HG02973 (cell line): ENCODE data around the gene RXYLT1.
"Not testable (repeated sequence)": the region's sequence is repeated elsewhere in the genome, so short reads cannot be mapped to it uniquely, and the experiment has no call there.

ENCODE experiments used
- ATAC-seq: cut with Tn5 transposase; IDR thresholded peaks from one replicate; pipeline ENCODE4 v1.9.1; 2021; ENCODE audit warnings: moderate library complexity; ENCODE audit not compliant: unreplicated experiment

Gene RXYLT1

DNA sequence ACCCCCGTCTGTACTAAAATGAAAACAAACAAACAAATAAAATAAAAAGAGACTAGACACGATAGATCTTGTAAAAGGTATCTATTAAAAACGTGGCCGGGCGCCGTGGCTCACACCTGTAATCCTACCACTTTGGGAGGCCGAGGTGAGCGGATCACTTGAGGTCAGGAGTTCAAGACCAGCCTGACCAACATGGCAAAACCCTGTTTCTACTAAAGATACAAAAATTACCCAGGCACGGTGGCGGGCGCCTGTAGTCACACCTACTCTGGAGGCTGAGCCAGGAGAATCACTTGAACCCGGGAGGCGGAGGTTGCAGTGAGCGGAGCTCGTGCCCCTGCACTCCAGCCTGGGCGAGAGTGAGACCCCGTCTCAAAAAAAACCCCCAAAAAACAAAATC is 63.0 kb downstream of the RXYLT1 start:
- not testable (repeated sequence) for ATAC-seq

GRCh38 chr12:63843254-63843720 is 63.6 kb downstream of the RXYLT1 start:
- no peak for ATAC-seq

GRCh38 chr12:63843721-63844390 is 64.1 kb downstream of the RXYLT1 start:
- ATAC-seq, result peak; percentile 96

DNA sequence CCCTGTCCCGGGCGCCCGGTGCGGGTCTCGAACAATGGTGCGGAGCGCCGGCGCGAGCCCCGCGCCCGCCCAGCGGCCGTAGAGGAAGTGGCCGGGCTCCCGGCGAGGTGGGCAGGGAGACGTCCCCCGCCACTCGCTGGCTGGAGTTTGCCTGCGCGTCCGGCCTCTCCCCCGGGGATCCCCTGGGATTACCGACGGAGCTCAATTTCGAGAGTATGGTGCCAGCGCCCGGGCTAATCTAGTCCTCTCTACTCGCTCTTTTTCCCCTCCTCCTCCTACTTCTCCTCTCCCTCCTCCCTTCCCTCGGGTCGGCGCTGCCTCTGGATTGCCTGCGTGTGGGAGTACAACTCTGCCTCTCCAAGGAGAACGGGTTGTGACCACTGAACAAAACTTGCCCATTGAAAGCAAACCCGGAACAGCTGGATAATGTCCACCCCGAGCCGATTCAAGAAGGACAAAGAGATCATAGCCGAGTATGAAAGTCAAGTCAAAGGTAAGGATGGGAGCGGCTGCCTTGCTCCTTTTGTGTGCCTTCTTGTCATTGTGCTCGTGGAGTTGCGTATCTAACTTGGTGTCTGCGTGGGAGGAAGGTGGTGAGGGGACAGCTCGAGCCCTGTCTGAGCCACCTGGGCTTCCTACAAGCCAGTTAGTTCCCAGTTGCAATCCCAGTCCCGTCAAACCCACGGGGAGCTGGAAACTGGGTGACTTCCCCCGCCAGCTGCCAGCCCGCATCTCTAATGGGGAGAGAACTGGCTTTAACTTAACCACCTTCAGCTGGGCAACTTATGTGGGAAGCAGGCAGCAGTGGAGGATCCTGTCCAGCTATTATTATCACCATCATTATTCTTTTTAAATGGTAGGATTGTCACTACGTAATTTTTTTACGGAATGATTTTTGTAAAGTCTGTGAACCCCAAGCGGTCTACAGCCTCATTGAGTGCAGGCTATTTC is 65.0 kb downstream of the RXYLT1 start, which contains the start of gene SRGAP1:
TSS of gene SRGAP1 (plus strand) at position 310 of the 951 bp plus-strand sequence. CDS start at position 427, 117 bp downstream.
- peak; percentile 17 for ATAC-seq

GRCh38 chr12:63845726-63846125 is 66.0 kb downstream of the RXYLT1 start:
- ATAC-seq, result no peak

GRCh38 chr12:63846238-63846967 is 66.7 kb downstream of the RXYLT1 start:
- ATAC-seq, result no peak

DNA sequence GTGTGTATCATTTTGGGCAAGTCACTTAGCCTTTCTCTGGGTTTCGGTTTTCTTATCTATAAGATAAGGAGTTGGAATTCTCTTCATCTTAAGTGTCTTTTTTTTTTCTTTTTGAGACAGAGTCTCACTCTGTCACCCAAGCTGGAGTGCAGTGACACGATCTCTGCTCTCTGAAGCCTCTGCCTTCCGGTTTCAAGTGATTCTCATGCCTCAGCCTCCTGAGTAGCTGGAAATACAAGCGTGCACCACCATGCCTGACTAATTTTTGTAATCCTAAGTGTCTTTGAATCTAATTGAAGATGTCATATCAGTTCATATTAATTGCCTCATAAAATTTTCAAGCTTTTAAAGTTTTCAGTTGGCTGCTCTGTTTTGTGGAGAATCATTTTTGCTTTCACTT is 68.7 kb downstream of the RXYLT1 start:
- ATAC-seq, result no peak

DNA sequence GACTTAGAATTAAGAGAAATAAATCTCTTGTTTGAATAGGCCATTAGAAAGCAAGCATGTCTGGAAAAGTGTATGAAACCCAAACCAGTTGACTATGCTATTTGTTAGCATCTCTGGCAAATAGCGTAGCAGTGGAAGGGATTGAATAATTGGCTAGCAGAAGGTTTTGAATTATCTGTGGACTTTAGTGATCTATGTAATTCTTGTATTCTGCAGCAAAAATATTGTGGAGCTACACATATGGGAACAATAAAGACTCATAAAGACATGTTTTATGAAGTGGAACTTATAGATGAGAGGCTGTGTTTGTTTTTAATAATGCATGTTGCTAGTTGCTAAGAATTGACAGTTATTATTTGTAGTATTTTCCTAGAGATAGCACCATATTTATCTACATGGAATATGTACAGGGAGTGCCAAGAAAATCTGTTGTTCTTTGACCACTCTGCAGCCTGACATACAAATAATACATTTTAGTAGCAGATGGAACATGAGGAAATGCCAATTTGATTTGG is 69.5 kb downstream of the RXYLT1 start:
- ATAC-seq, result no peak

DNA sequence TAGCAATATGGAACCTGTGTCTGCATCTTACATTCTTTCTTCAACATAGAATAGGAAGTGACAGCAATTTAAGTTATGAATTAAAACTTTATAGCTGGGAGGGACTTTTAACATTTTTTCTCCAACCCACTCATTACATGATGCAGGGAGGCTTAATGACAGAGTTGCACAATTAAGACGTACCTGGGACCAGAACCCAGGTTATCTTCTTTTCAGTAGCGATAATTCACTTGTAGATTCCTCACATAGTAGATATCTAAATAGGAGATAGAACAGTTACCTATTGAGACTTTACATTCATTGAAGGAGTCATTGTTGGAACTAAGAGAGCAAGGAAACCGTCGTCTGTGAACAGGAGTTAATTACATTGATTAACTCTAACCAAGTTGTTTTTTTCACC is 69.9 kb downstream of the RXYLT1 start:
- ATAC-seq, result no peak

DNA sequence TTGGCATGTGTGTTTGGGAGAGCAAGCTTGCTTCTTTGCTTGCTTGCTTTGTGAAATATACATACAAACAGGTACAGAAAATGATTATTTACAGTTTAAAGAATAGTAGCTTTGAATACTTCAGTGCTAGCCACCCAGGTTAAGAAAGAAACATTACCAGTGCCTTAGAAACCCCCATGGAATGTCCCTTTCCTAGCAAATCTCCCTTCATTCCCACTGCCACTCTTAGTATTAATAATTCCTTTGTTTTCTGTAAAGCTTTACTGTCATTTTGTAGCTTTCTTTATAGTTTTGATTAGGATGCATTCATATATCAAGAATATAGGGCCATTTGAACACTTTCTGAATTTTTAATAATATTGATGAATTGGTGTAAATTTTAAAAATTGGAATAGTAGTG is 74.3 kb downstream of the RXYLT1 start:
- no peak for ATAC-seq

GRCh38 chr12:63855299-63855698 is 75.6 kb downstream of the RXYLT1 start:
- ATAC-seq, result no peak

DNA sequence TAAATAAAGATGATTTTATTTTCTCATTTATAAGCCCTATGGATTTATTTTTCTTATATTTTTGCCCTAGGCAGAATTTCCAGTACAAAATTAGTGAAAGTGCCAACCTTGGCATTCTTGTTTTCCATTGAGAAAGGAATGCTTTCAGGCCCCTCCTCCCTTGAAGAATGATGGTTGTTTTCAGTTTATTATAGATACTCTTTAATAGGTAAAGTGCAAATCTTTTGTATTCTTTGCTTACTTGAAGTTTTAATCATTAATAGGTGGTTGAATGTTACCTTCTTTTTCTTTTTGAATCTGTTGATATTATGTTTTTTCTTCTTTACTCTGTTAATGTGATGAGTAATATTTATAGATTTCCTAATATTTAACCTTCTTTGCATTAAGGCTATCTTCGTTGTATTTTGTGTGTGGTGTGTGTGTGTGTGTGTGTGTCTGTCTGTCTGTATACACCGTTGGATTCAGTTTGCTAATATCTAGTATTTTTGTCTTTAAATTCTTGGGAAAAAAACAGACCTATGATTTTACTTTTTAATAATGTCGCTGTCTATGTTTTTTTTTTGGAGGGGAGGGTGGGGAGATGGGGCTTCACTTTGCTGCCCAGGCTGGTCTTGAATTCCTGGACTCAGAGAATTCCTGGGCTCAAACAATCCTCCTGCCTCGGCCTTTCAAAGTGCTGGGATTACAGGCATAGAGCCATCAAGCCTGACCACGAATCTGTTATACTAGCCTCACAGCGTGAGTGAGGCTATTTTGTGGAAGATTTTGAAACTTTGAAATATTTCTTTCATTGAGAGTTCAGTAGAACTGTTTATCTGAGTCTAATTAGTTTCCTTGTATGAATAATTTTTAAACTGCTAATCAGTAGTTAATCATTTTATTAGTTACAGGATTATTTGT is 78.3 kb downstream of the RXYLT1 start:
- no peak for ATAC-seq
